H1 (cell line): ENCODE data around the gene GRM4. TPM values are rescaled to one million over a fixed set of nuclear protein-coding genes. Genes with fewer than 3 reads are reported as not detected.

Experiments used
- CTCF ChIA-PET: fragments of 300-600 bp; sonication (Branson Sonifier 250); formaldehyde crosslinking; loops from one replicate; lab custom pipeline; 2021; ENCODE audit not compliant: partially characterized antibody; lab: Charles Lee
- POLR2A ChIA-PET: fragments of 300-600 bp; sonication (Branson Sonifier 250); formaldehyde crosslinking; loops from one replicate; lab custom pipeline; 2021; ENCODE audit warnings: inconsistent platforms; ENCODE audit not compliant: partially characterized antibody; lab: Charles Lee
- DNase-seq, 2 experiments: peaks; one replicate each; pipeline versions ENCODE4 v3.0.0 to v3.0.0-alpha.2; 2010 to 2022; ENCODE audit warnings: low spot score in 2 of 2, low read depth in 1 of 2, mixed read lengths in 1 of 2
- FAIRE-seq: peaks from 2 replicates; lab custom pipeline; 2011; peaks lifted over from hg19 to GRCh38; lab: Jason Lieb, UNC
- H2AFZ ChIP-seq: 2 replicates; pipeline ENCODE4 v1.8.1; 2012; ENCODE audit warnings: low read length, inconsistent platforms
- H2AK5ac ChIP-seq: 2 replicates; pipeline ENCODE4 v1.6.1; 2013; ENCODE audit warnings: low read depth, low read length
- H2BK120ac ChIP-seq: replicated peaks from 2 replicates; pipeline ENCODE3; 2013; ENCODE audit warnings: low read depth, low read length, inconsistent platforms
- H2BK12ac ChIP-seq: 2 replicates; pipeline ENCODE4 v1.6.1; 2013; ENCODE audit warnings: low read depth, low read length
- H2BK15ac ChIP-seq: 2 replicates; pipeline ENCODE4 v1.6.1; 2013; ENCODE audit warnings: low read length
- H2BK20ac ChIP-seq: 2 replicates; pipeline ENCODE4 v1.6.1; 2013; ENCODE audit warnings: low read length
- H2BK5ac ChIP-seq: 2 replicates; pipeline ENCODE4 v1.6.1; 2013; ENCODE audit warnings: low read depth, low read length
- H3K14ac ChIP-seq: 2 replicates; pipeline ENCODE4 v1.6.1; 2013; ENCODE audit warnings: inconsistent platforms; ENCODE audit not compliant: insufficient read length
- H3K18ac ChIP-seq: 2 replicates; pipeline ENCODE4 v1.6.1; 2013; ENCODE audit warnings: low read length; ENCODE audit errors: extremely low read depth
- H3K23ac ChIP-seq: 2 replicates; pipeline ENCODE4 v1.6.1; 2013; ENCODE audit warnings: inconsistent platforms; ENCODE audit not compliant: insufficient read length
- H3K23me2 ChIP-seq: 2 replicates; pipeline ENCODE4 v1.6.1; 2013; ENCODE audit warnings: low read depth, low read length
- H3K27ac ChIP-seq: 2 replicates; pipeline ENCODE4 v1.6.1; 2011; ENCODE audit warnings: low read depth, low read length, inconsistent platforms
- H3K27me3 ChIP-seq, 4 experiments: replicated peaks in 1 of 4; 1 replicate in 1 of 4; 2 replicates in 3 of 4; pipeline versions ENCODE4 v1.6.1 to v1.8.1; 2011 to 2013; ENCODE audit warnings: low read length in 3 of 4, mild to moderate bottlenecking in 3 of 4, inconsistent platforms in 2 of 4, mixed read lengths in 2 of 4, moderate library complexity in 1 of 4; ENCODE audit not compliant: control insufficient read depth in 3 of 4, insufficient read depth in 3 of 4; ENCODE audit errors: extremely low read depth in 1 of 4
- H3K36me3 ChIP-seq, 4 experiments: 2 replicates each; pipeline versions ENCODE4 v1.6.1 to v1.8.1; 2011 to 2013; ENCODE audit warnings: mild to moderate bottlenecking in 4 of 4, low read length in 3 of 4, moderate library complexity in 2 of 4, control low read depth in 1 of 4, inconsistent platforms in 1 of 4; ENCODE audit not compliant: insufficient read depth in 4 of 4, control insufficient read depth in 2 of 4
- H3K4ac ChIP-seq: replicated peaks from 2 replicates; pipeline ENCODE3; 2013; ENCODE audit warnings: low read length, low read depth, mixed read lengths, inconsistent platforms; ENCODE audit not compliant: insufficient read length
- H3K4me1 ChIP-seq, 4 experiments: replicated peaks in 1 of 4; 1 replicate in 1 of 4; 2 replicates in 3 of 4; pipeline versions ENCODE4 v1.6.1 to v1.8.1; 2011 to 2013; ENCODE audit warnings: low read length in 3 of 4, inconsistent platforms in 2 of 4, mixed read lengths in 1 of 4; ENCODE audit not compliant: insufficient read depth in 4 of 4, control insufficient read depth in 3 of 4
- H3K4me2 ChIP-seq, 2 experiments: 2 replicates each; pipeline versions ENCODE4 v1.6.1 to v1.8.1; 2011 to 2013; ENCODE audit warnings: low read depth in 2 of 2, low read length in 2 of 2, control low read depth in 1 of 2, inconsistent platforms in 1 of 2, mild to moderate bottlenecking in 1 of 2; ENCODE audit not compliant: insufficient read depth in 1 of 2
- H3K4me3 ChIP-seq, 4 experiments: fragments of 200-600, 300-600 bp in 1 of 4; sonication (generic), shearing (Covaris generic), sonication (Bioruptor Twin) in 1 of 4; 2 replicates each; pipeline versions ENCODE4 v1.5.1 to v1.8.1; 2011 to 2016; ENCODE audit warnings: low read length in 4 of 4, low read depth in 3 of 4, control low read depth in 2 of 4, inconsistent platforms in 2 of 4, mild to moderate bottlenecking in 2 of 4, mixed read lengths in 1 of 4, moderate library complexity in 1 of 4; ENCODE audit not compliant: insufficient read depth in 2 of 4; ENCODE audit errors: extremely low read depth in 1 of 4
- H3K56ac ChIP-seq: replicated peaks from 2 replicates; pipeline ENCODE3; 2013; ENCODE audit warnings: low read depth, mild to moderate bottlenecking, mixed read lengths, low read length, inconsistent platforms; ENCODE audit not compliant: insufficient read length
- H3K79me1 ChIP-seq: 2 replicates; pipeline ENCODE4 v1.6.1; 2013; ENCODE audit warnings: low read depth, low read length, control low read depth
- H3K79me2 ChIP-seq, 2 experiments: 2 replicates each; pipeline versions ENCODE4 v1.6.1 to v1.8.1; 2012 to 2013; ENCODE audit warnings: low read length in 2 of 2, mild to moderate bottlenecking in 2 of 2, inconsistent platforms in 1 of 2; ENCODE audit not compliant: insufficient read depth in 2 of 2, control insufficient read depth in 1 of 2
- H3K9ac ChIP-seq, 4 experiments: replicated peaks in 1 of 4; 1 replicate in 1 of 4; 2 replicates in 3 of 4; pipeline versions ENCODE4 v1.6.1 to v1.8.1; 2011 to 2013; ENCODE audit warnings: low read depth in 3 of 4, low read length in 3 of 4, control low read depth in 2 of 4, mild to moderate bottlenecking in 2 of 4, moderate library complexity in 2 of 4, inconsistent platforms in 1 of 4; ENCODE audit errors: extremely low read depth in 1 of 4
- H3K9me3 ChIP-seq, 2 experiments: 2 replicates each; pipeline versions ENCODE4 v1.6.1 to v1.8.1; 2012 to 2013; ENCODE audit warnings: mild to moderate bottlenecking in 2 of 2, moderate library complexity in 2 of 2, control low read depth in 1 of 2, inconsistent platforms in 1 of 2, low read depth in 1 of 2, low read length in 1 of 2, mixed read lengths in 1 of 2; ENCODE audit not compliant: insufficient read depth in 2 of 2
- H4K20me1 ChIP-seq, 2 experiments: replicated peaks in 1 of 2; 2 replicates each; pipeline versions ENCODE3 to v1.8.1; 2011 to 2013; ENCODE audit warnings: inconsistent platforms in 2 of 2, low read length in 2 of 2, mild to moderate bottlenecking in 1 of 2; ENCODE audit not compliant: insufficient read depth in 2 of 2, control insufficient read depth in 1 of 2
- H4K5ac ChIP-seq: 2 replicates; pipeline ENCODE4 v1.6.1; 2013; ENCODE audit warnings: low read length, low read depth, mixed read lengths, inconsistent platforms; ENCODE audit not compliant: insufficient read length
- H4K8ac ChIP-seq: 2 replicates; pipeline ENCODE4 v1.8.0; 2013; ENCODE audit warnings: mild to moderate bottlenecking, moderate library complexity, low read length, inconsistent platforms; ENCODE audit not compliant: insufficient read depth; ENCODE audit errors: extremely low read depth
- H4K91ac ChIP-seq: replicated peaks from 2 replicates; pipeline ENCODE3; 2013; ENCODE audit warnings: low read length, mixed read lengths, inconsistent platforms; ENCODE audit not compliant: insufficient read length
- CTBP2 ChIP-seq: IDR thresholded peaks from 2 replicates; pipeline ENCODE4 v1.7.0; 2011; ENCODE audit warnings: borderline replicate concordance, mild to moderate bottlenecking, moderate library complexity, mixed read lengths, low read length; ENCODE audit not compliant: insufficient read depth, insufficient read length
- GTF2F1 ChIP-seq: IDR thresholded peaks from 2 replicates; pipeline ENCODE4 v1.6.1; 2012; ENCODE audit warnings: low read depth, low read length, improper control_type of control experiment, borderline replicate concordance
- HDAC2 ChIP-seq, 2 experiments: fragments of 300-600 bp in 1 of 2; sonication (generic) in 1 of 2; IDR thresholded peaks; 2 replicates each; pipeline ENCODE4 v1.6.1; 2011 to 2012; ENCODE audit warnings: low read depth in 2 of 2, low read length in 2 of 2, mild to moderate bottlenecking in 2 of 2, moderate library complexity in 2 of 2, borderline replicate concordance in 1 of 2, inconsistent platforms in 1 of 2
- JUN ChIP-seq: IDR thresholded peaks from 2 replicates; pipeline ENCODE4 v1.6.1; 2011; ENCODE audit warnings: low read depth, mild to moderate bottlenecking, improper control_type of control experiment, low read length
- MAFK ChIP-seq: IDR thresholded peaks from 2 replicates; pipeline ENCODE4 v1.6.1; 2012; ENCODE audit warnings: low read depth, mild to moderate bottlenecking, improper control_type of control experiment, low read length
- RAD21 ChIP-seq, 2 experiments: IDR thresholded peaks in 1 of 2; conservative IDR thresholded peaks in 1 of 2; 2 replicates each; pipeline ENCODE4 v1.6.1; 2011; ENCODE audit warnings: low read depth in 2 of 2, low read length in 2 of 2, improper control_type of control experiment in 1 of 2, inconsistent platforms in 1 of 2, mild to moderate bottlenecking in 1 of 2, moderate library complexity in 1 of 2
- SAP30 ChIP-seq: fragments of 300-600 bp; sonication (generic); IDR thresholded peaks from 2 replicates; pipeline ENCODE4 v1.7.1; 2012; ENCODE audit warnings: low read length, moderate library complexity, mild to moderate bottlenecking, inconsistent platforms; ENCODE audit not compliant: insufficient read depth, insufficient replicate concordance
- SIN3A ChIP-seq, 2 experiments: IDR thresholded peaks in 1 of 2; conservative IDR thresholded peaks in 1 of 2; 2 replicates each; pipeline ENCODE4 v1.6.1; 2011 to 2012; ENCODE audit warnings: low read length in 2 of 2, improper control_type of control experiment in 1 of 2, low read depth in 1 of 2, mild to moderate bottlenecking in 1 of 2
- YY1 ChIP-seq: IDR thresholded peaks from 2 replicates; pipeline ENCODE4 v1.6.1; 2011; ENCODE audit warnings: low read depth, mild to moderate bottlenecking, low read length
- WGBS, 2 experiments: shearing (Covaris generic) in 1 of 2; methylation state at CpG; one replicate each; pipeline versions ENCODE4 v1.1.6 to v1.1.7; 2013 to 2015; ENCODE audit warnings: low lambda C conversion rate in 2 of 2, mixed read lengths in 2 of 2, inconsistent platforms in 1 of 2, low coverage in 1 of 2, missing lambda C conversion rate in 1 of 2; ENCODE audit not compliant: insufficient replicate concordance in 2 of 2, insufficient coverage in 1 of 2, insufficient read length in 1 of 2; ENCODE audit errors: extremely low coverage in 1 of 2, missing lambda C conversion rate in 1 of 2; 5-methylcytosine and 5-hydroxymethylcytosine counted together
- polyA plus RNA-seq, 7 experiments: library from polyadenylated mRNA; depleted of rRNA in 3 of 7; stranded (reverse) in 5 of 7; unstranded in 2 of 7; fragments of >200 nt in 5 of 7; fragments of 200-250 nt in 2 of 7; gene quantifications; 1 replicate in 5 of 7; 2 replicates in 1 of 7; 4 replicates in 1 of 7; pipeline versions ENCODE4 v1.2.1 to v1.2.3, GENCODE V29; 2011 to 2013; ENCODE audit warnings: missing spikeins in 2 of 7, mixed read lengths in 2 of 7
- total RNA-seq: library from RNA; stranded (reverse); fragmentation: NEBNext Ultra II Directional; extraction: Animal tissue kit (Norgen Biotek cat#: 25700); gene quantifications from 2 replicates; pipeline ENCODE4 v1.2.1, GENCODE V29; 2021

GRM4 gene
- total and polyA plus RNA-seq, 2 of the 8 experiments (the other 6 are each of a cell fraction or from before 2014, with no cell fraction given), result 19.6 to 21.5 TPM

- no peak overlapping the region for H3K23ac ChIP-seq
- peak in 1 of 2 experiments; percentile 91 for DNase-seq
- peaks cover 10% of the 10 kb centered on the region; the same call in 1 of the 2 replicates for H3K79me1 ChIP-seq
- H3K9me3 ChIP-seq, result no peaks in the 10 kb centered on the region
- no peak overlapping the region for H4K5ac ChIP-seq
- ChIA-PET POLR2A (interaction anchor here (0.6 to 4.2 kb wide), 9 partner anchors 9 to 362 kb away, joined by 3 to 27 read pairs (median 6); partner anchors contain the start of genes GRM4 and HMGA1), CTCF (interaction anchor here (0.7 to 11.6 kb wide), 9 partner anchors 15 to 313 kb away, joined by 3 to 128 read pairs (median 4); partner anchors contain the start of gene GRM4)
- H2BK20ac ChIP-seq, result 0 out of 2 replicates have a peak overlapping the region, but pooled peaks have one; percentile 63
- H3K36me3 ChIP-seq, result no peaks in the 10 kb centered on the region
- H2BK15ac ChIP-seq, result peak overlapping the region; percentile 93; the same call in 1 of the 2 replicates
- no peak overlapping the region for H3K9ac ChIP-seq
- H2BK5ac ChIP-seq, result peak overlapping the region; percentile 99; the same call in 1 of the 2 replicates
- H3K79me2 ChIP-seq, result no peaks in the 10 kb centered on the region
- no peak overlapping the region for H2BK12ac ChIP-seq
- no peak overlapping the region for H3K27ac ChIP-seq
- no peak overlapping the region for H3K4ac ChIP-seq
- no peaks in the 10 kb centered on the region for H3K27me3 ChIP-seq
- H2AFZ ChIP-seq, result no peak overlapping the region
- no peak overlapping the region for H3K18ac ChIP-seq
- WGBS, 2 experiments, result 46% methylated on average over 17 of the region's 20 CpGs; no CpG with 5 or more reads in 1 of the 2 experiments
- peaks cover 18 to 51% (median 39%) of the 10 kb centered on the region in 4 experiments for H3K4me1 ChIP-seq
- peaks cover 2 to 3% of the 10 kb centered on the region in 2 experiments for H4K20me1 ChIP-seq
- peak overlapping the region; percentile 44 for H4K91ac ChIP-seq
- no peak overlapping the region for H3K56ac ChIP-seq
- no peak overlapping the region for H4K8ac ChIP-seq
- H2BK120ac ChIP-seq, result no peak overlapping the region
- H3K4me3 ChIP-seq, result peak overlapping the region in 3 of 4 experiments; percentile 10 to 50 (median 21); a peak in 6 of 8 replicates
- H3K14ac ChIP-seq, result no peak overlapping the region
- peak overlapping the region; percentile 78 to 86 for H3K4me2 ChIP-seq
- FAIRE-seq, result peak; percentile 93
- peaks cover 3% of the 10 kb centered on the region; the same call in 1 of the 2 replicates for H3K23me2 ChIP-seq
- no peak overlapping the region for H2AK5ac ChIP-seq
- peak; percentile 95 to 99; a peak in 3 of 4 replicates for TF ChIP-seq SIN3A (conservative IDR thresholded peaks at IDR 0.05 in 1 of 2, IDR thresholded peaks at IDR 0.05 in 1 of 2; ENCODE audit: low read depth in 1 of 2, low read length in 2 of 2)
- TF ChIP-seq HDAC2 (IDR thresholded peaks at IDR 0.05; ENCODE audit: borderline replicate concordance in 1 of 2, low read depth in 2 of 2, low read length in 2 of 2), result peak in 1 of 2 experiments; percentile 64; a peak in 2 of 4 replicates
- TF ChIP-seq GTF2F1, result peak; percentile 51; the same call in 1 of the 2 replicates
- no peak for TF ChIP-seq JUN
- TF ChIP-seq MAFK, result 0 out of 2 replicates have a peak, but pooled peaks have one; percentile 9
- 0 out of 2 replicates have a peak, but pooled peaks have one; percentile 44 for TF ChIP-seq YY1
- TF ChIP-seq RAD21 (IDR thresholded peaks at IDR 0.05 in 1 of 2, conservative IDR thresholded peaks at IDR 0.05 in 1 of 2; ENCODE audit: low read depth in 2 of 2, low read length in 2 of 2), result peak; percentile 13 to 18; a peak in 2 of 4 replicates
- TF ChIP-seq CTBP2, result no peak
- peak; percentile 77 for TF ChIP-seq SAP30
Measured at GRCh38 chr6:34132486-34133185, 13.3 kb downstream of the GRM4 start.
